ENCODE results near the gene STMN3. TPM values are rescaled to one million over a fixed set of nuclear protein-coding genes. Genes with fewer than 3 reads are reported as not detected.

Gene STMN3
- total and polyA plus RNA-seq, 2 of the 8 experiments (the other 6 are each of a cell fraction or from before 2014, with no cell fraction given), result 51.5 to 63.1 TPM

DNA sequence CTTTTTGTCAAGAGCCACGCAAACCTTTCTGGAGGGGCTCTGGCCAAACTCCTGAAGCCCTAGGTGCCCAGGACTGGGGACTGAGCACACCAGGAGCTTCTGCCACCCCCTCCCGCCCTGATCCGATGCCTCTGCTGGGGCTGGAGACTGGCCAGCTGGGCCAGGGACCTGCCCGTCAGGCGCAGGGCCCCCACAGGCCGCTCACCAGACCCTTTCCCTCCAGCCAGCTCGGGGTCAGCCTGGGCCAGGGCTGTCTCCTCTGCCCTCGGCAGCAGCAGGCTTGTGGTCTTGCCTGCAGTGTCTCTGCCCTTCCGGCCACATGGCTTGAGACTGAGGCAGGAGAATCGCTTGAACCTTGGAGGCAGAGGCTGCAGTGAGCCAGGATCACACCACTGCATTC lies 19.4 kb upstream of the STMN3 start:
- H4K5ac ChIP-seq (ENCODE audit: insufficient read length, low read depth, low read length), result no peak overlapping the region
- H2BK120ac ChIP-seq (replicated peaks; ENCODE audit: low read depth, low read length), result no peak overlapping the region
- H3K36me3 ChIP-seq (ENCODE audit: control insufficient read depth in 2 of 4, insufficient read depth in 4 of 4, low read length in 3 of 4), result peaks cover 2 to 21% (median 11%) of the 10 kb centered on the region in 4 experiments; a peak in 6 of 8 replicates
- H4K91ac ChIP-seq (replicated peaks; ENCODE audit: insufficient read length, low read length), result peak overlapping the region; percentile 10
- H3K23ac ChIP-seq (ENCODE audit: insufficient read length), result no peak overlapping the region
- no peak overlapping the region for H2BK20ac ChIP-seq (ENCODE audit: low read length)
- H2BK12ac ChIP-seq (ENCODE audit: low read depth, low read length), result no peak overlapping the region
- H3K9ac ChIP-seq (replicated peaks in 1 of 4; ENCODE audit: extremely low read depth in 1 of 4, low read depth in 3 of 4, low read length in 3 of 4), result no peak overlapping the region
- H3K27me3 ChIP-seq (replicated peaks in 1 of 4; ENCODE audit: control insufficient read depth in 3 of 4, extremely low read depth in 1 of 4, insufficient read depth in 3 of 4, low read length in 3 of 4), result no peaks in the 10 kb centered on the region
- ChIA-PET POLR2A (ENCODE audit: partially characterized antibody) (interaction anchor here (0.7 kb wide), 1 partner anchor 175 kb away, joined by 3 read pairs; no protein-coding TSS in a partner anchor), CTCF (ENCODE audit: partially characterized antibody) (no interaction called here)
- TF ChIP-seq SP4 (IDR thresholded peaks at IDR 0.05; ENCODE audit: low read length), result no peak
- TF ChIP-seq EP300 (IDR thresholded peaks at IDR 0.05; ENCODE audit: borderline replicate concordance in 1 of 2, low read depth in 2 of 2, low read length in 2 of 2), result no peak
- TF ChIP-seq SP1 (IDR thresholded peaks at IDR 0.05; ENCODE audit: low read depth, low read length), result no peak
- no peak for TF ChIP-seq CREB1 (IDR thresholded peaks at IDR 0.05)
- TF ChIP-seq POLR2AphosphoS5 (IDR thresholded peaks at IDR 0.05; ENCODE audit: low read depth, low read length), result no peak
- TF ChIP-seq SRF (IDR thresholded peaks at IDR 0.05; ENCODE audit: low read depth, low read length), result no peak
- no peak for TF ChIP-seq HDAC6 (IDR thresholded peaks at IDR 0.05; ENCODE audit: low read depth, low read length)
- TF ChIP-seq BRCA1 (IDR thresholded peaks at IDR 0.05; ENCODE audit: low read depth, low read length), result no peak
- no peak for TF ChIP-seq SIN3A (conservative IDR thresholded peaks at IDR 0.05 in 1 of 2, IDR thresholded peaks at IDR 0.05 in 1 of 2; ENCODE audit: low read depth in 1 of 2, low read length in 2 of 2)
- no peak for TF ChIP-seq SIX5 (IDR thresholded peaks at IDR 0.05; ENCODE audit: low read depth, low read length)
- no peak for TF ChIP-seq EGR1 (IDR thresholded peaks at IDR 0.05; ENCODE audit: borderline replicate concordance, low read depth, low read length)
- FAIRE-seq (no peak), DNase-seq (ENCODE audit: low read depth in 1 of 2, low spot score in 2 of 2) (no peak)
- H3K4ac ChIP-seq (replicated peaks; ENCODE audit: insufficient read length, low read depth, low read length), result no peak overlapping the region
- H3K4me3 ChIP-seq (ENCODE audit: extremely low read depth in 1 of 4, insufficient read depth in 2 of 4, low read depth in 3 of 4, low read length in 4 of 4), result no peak overlapping the region
- no peaks in the 10 kb centered on the region for H3K23me2 ChIP-seq (ENCODE audit: low read depth, low read length)
- H2BK5ac ChIP-seq (ENCODE audit: low read depth, low read length), result no peak overlapping the region
- no peak overlapping the region for H3K27ac ChIP-seq (ENCODE audit: low read depth, low read length)
- H3K79me1 ChIP-seq (ENCODE audit: low read depth, low read length), result no peaks in the 10 kb centered on the region; the same call in 1 of the 2 replicates
- H4K8ac ChIP-seq (ENCODE audit: extremely low read depth, insufficient read depth, low read length), result no peak overlapping the region
- no peak overlapping the region for H2AK5ac ChIP-seq (ENCODE audit: low read depth, low read length)
- no peaks in the 10 kb centered on the region for H3K79me2 ChIP-seq (ENCODE audit: control insufficient read depth in 1 of 2, insufficient read depth in 2 of 2, low read length in 2 of 2)
- H3K56ac ChIP-seq (replicated peaks; ENCODE audit: insufficient read length, low read depth, low read length), result no peak overlapping the region
- H3K14ac ChIP-seq (ENCODE audit: insufficient read length), result no peak overlapping the region
- no peaks in the 10 kb centered on the region for H3K9me3 ChIP-seq (ENCODE audit: insufficient read depth in 2 of 2, low read depth in 1 of 2, low read length in 1 of 2)
- H3K4me2 ChIP-seq (ENCODE audit: insufficient read depth in 1 of 2, low read depth in 2 of 2, low read length in 2 of 2), result no peak overlapping the region
- H2BK15ac ChIP-seq (ENCODE audit: low read length), result no peak overlapping the region
- 92% methylated on average over 10 of the region's 10 CpGs; no CpG with 5 or more reads in 1 of the 2 experiments for WGBS, 2 experiments (ENCODE audit: extremely low coverage in 1 of 2, insufficient coverage in 1 of 2, insufficient read length in 1 of 2, insufficient replicate concordance in 2 of 2, low coverage in 1 of 2, low lambda C conversion rate in 2 of 2, missing lambda C conversion rate in 1 of 2)
- H4K20me1 ChIP-seq (replicated peaks in 1 of 2; ENCODE audit: control insufficient read depth in 1 of 2, insufficient read depth in 2 of 2, low read length in 2 of 2), result no peaks in the 10 kb centered on the region
- no peak overlapping the region for H2AFZ ChIP-seq (ENCODE audit: low read length)
- H3K18ac ChIP-seq (ENCODE audit: extremely low read depth, low read length), result no peak overlapping the region
- no peaks in the 10 kb centered on the region for H3K4me1 ChIP-seq (replicated peaks in 1 of 4; ENCODE audit: control insufficient read depth in 3 of 4, insufficient read depth in 4 of 4, low read length in 3 of 4)

Data from H1 (cell line).